ENCODE measurements around the gene CDKN1C. TPM values are rescaled to one million over a fixed set of nuclear protein-coding genes. Genes with fewer than 3 reads are reported as not detected.

CDKN1C gene
- total RNA-seq, 1 donor from 2014 or later, result 1.4 TPM

DNA sequence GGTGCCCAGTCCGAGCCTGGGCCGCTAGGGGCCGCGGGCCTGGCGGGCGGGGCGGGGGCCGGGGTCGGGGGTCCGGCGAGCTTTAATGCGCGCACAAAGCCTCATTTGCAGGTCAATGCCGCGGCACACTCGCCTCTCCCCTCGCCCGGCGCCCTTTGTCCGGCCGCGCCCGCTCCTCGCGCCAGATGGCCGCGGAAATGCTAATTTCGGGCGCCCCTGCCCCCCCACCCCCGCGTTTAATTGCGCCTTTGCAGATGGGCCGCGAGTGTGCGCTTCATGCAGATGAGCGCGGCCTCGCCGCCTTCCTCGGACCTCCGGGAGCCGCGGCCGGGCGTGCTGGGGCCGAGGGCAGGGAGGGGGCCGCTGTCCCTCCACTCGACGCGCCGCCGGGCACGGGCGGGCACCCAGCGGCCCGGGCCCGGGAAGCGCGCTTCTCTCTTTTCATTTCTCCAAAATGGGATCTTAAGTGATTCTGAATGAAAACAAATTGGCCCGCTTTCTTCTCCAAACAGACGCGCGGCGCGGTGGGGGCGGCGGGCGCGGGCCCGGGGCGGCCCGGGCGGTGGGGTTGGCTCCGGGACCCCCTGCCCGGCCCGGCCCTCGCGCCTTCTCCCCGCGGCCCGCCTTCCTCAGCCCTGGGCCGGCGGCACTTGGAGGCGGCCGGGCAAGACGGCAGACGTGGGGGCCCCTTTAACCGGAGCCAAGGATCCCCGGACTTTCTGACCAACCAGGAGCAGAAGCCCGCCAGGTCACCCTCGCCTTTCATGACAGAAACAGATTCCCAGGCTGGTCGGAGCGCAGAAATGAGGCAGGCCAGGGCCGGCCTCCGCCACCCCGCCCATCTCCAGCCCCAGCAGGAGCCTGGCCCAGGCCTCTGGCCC is 22.9 kb downstream of the CDKN1C start:
- ChIA-PET POLR2A (no interaction called here), CTCF (no interaction called here)
- Mint-ChIP-seq H3K36me3 (ENCODE audit: low read depth) (no peaks in the 10 kb centered on the region), H3K4me1 (peaks cover 3% of the 10 kb centered on the region), H3K4me3 (no peak overlapping the region), H3K27ac (no peak overlapping the region), H3K27me3 (peaks cover 39% of the 10 kb centered on the region), H3K9me3 (no peaks in the 10 kb centered on the region)
- TF ChIP-seq, protein P1, sequence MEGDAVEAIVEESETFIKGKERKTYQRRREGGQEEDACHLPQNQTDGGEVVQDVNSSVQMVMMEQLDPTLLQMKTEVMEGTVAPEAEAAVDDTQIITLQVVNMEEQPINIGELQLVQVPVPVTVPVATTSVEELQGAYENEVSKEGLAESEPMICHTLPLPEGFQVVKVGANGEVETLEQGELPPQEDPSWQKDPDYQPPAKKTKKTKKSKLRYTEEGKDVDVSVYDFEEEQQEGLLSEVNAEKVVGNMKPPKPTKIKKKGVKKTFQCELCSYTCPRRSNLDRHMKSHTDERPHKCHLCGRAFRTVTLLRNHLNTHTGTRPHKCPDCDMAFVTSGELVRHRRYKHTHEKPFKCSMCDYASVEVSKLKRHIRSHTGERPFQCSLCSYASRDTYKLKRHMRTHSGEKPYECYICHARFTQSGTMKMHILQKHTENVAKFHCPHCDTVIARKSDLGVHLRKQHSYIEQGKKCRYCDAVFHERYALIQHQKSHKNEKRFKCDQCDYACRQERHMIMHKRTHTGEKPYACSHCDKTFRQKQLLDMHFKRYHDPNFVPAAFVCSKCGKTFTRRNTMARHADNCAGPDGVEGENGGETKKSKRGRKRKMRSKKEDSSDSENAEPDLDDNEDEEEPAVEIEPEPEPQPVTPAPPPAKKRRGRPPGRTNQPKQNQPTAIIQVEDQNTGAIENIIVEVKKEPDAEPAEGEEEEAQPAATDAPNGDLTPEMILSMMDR (IDR thresholded peaks at IDR 0.05), result no peak
- no peak for DNase-seq
- intact Hi-C loops (cut with micrococcal nuclease), result no loop called here
- no peak for ATAC-seq (ENCODE audit: low read depth)

GRCh38 chr11:2860636-2861035 is 24.9 kb downstream of the CDKN1C start:
- ATAC-seq (ENCODE audit: low read depth) (peak; percentile 92), DNase-seq (no peak)
- intact Hi-C loops (cut with micrococcal nuclease), result no loop called here
- Mint-ChIP-seq H3K36me3 (ENCODE audit: low read depth) (no peaks in the 10 kb centered on the region), H3K27ac (no peak overlapping the region), H3K4me3 (no peak overlapping the region), H3K27me3 (peaks cover 32% of the 10 kb centered on the region), H3K9me3 (no peaks in the 10 kb centered on the region), H3K4me1 (peaks cover 3% of the 10 kb centered on the region)
- CTCF ChIA-PET, result no interaction called here
- TF ChIP-seq, protein P1 (IDR thresholded peaks at IDR 0.05), result no peak
- POLR2A ChIA-PET, result interaction anchor here (1.0 to 1.5 kb wide), 2 partner anchors 42 to 197 kb away, joined by 3 to 4 read pairs; partner anchors contain the start of gene CARS1

DNA sequence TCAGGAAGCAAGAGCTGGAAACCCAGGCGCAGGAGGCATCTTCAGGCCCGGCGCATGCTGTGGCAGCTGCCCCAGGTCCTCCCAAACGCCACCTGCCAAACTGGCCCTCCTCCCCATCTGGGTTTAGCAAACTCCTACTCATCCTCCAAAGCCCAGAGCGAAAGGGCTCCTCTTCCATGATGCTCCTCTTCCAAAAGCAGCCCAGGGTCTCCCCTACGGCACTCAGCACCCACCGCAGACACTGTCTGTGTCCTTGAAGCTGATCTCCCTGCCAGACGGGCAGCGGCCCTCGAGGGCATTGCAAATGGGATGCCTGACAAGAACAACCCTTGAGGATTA is 25.9 kb downstream of the CDKN1C start:
- no peaks in the 10 kb centered on the region for H3K36me3 Mint-ChIP-seq (ENCODE audit: low read depth)
- H3K9me3 Mint-ChIP-seq, result no peaks in the 10 kb centered on the region
- no peak overlapping the region for H3K27ac Mint-ChIP-seq
- intact Hi-C loops (cut with micrococcal nuclease), result no loop called here
- H3K4me3 Mint-ChIP-seq, result no peak overlapping the region
- H3K27me3 Mint-ChIP-seq, result peaks cover 26% of the 10 kb centered on the region
- POLR2A ChIA-PET, result no interaction called here
- H3K4me1 Mint-ChIP-seq, result peaks cover 3% of the 10 kb centered on the region
- DNase-seq, result no peak
- TF ChIP-seq, protein P1 (IDR thresholded peaks at IDR 0.05), result no peak
- ATAC-seq (ENCODE audit: low read depth), result no peak
- CTCF ChIA-PET, result no interaction called here

GRCh38 chr11:2858995-2859698 is 26.4 kb downstream of the CDKN1C start:
- no peak for DNase-seq
- H3K27me3 Mint-ChIP-seq, result peaks cover 22% of the 10 kb centered on the region
- H3K27ac Mint-ChIP-seq, result no peak overlapping the region
- H3K9me3 Mint-ChIP-seq, result no peaks in the 10 kb centered on the region
- H3K36me3 Mint-ChIP-seq (ENCODE audit: low read depth), result no peaks in the 10 kb centered on the region
- no peak for ATAC-seq (ENCODE audit: low read depth)
- CTCF ChIA-PET, result no interaction called here
- peaks cover 3% of the 10 kb centered on the region for H3K4me1 Mint-ChIP-seq
- POLR2A ChIA-PET, result no interaction called here
- intact Hi-C loops (cut with micrococcal nuclease), result no loop called here
- no peak overlapping the region for H3K4me3 Mint-ChIP-seq
- TF ChIP-seq, protein P1 (IDR thresholded peaks at IDR 0.05), result no peak

DNA sequence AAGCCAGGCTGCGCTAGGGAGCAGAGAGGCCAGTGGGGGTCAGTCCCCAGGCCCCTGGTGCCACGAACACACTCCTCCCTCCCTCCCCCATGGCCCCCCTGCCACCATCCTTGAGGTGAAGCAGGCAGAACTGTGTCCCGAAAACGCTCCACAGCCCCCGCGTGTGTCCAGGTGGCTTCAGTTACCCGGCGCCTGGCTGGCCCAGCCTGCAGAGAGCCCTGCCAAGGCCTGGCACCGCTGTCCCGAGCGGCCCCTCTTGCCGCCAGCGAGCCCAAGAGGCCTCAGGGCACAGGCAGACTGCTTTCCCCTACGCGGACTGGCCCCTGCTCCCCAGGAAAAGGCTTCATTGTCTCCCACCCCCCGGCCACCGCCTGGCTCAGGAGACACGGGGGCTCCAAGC is 27.7 kb downstream of the CDKN1C start:
- peaks cover 13% of the 10 kb centered on the region for H3K27me3 Mint-ChIP-seq
- intact Hi-C loops (cut with micrococcal nuclease), result no loop called here
- POLR2A ChIA-PET, result no interaction called here

More for the DNA sequence above, 27.7 kb downstream of the CDKN1C start:
- no peaks in the 10 kb centered on the region for H3K9me3 Mint-ChIP-seq
- no peaks in the 10 kb centered on the region for H3K36me3 Mint-ChIP-seq (ENCODE audit: low read depth)
- H3K27ac Mint-ChIP-seq, result no peak overlapping the region
- no peak overlapping the region for H3K4me3 Mint-ChIP-seq
- no peak for ATAC-seq (ENCODE audit: low read depth)
- TF ChIP-seq, protein P1 (IDR thresholded peaks at IDR 0.05), result no peak
- CTCF ChIA-PET, result no interaction called here
- peaks cover 3% of the 10 kb centered on the region for H3K4me1 Mint-ChIP-seq
- no peak for DNase-seq

Data from activated B cell treated with CpG ODN at 0.5 μM for 24 hours (primary cell).